ENCODE results near the gene ELOVL3. TPM values are rescaled to one million over a fixed set of nuclear protein-coding genes. Genes with fewer than 3 reads are reported as not detected.
"Not testable (repeated sequence)": the region's sequence is repeated elsewhere in the genome, so short reads cannot be mapped to it uniquely, and the experiment has no call there.

ELOVL3 gene
- total RNA-seq, 2 donors from 2014 or later = not detected

GRCh38 chr10:102202386-102202785 lies 23.7 kb upstream of the ELOVL3 start:
- DNase-seq (no peak), ATAC-seq (no peak)
- Mint-ChIP-seq H3K36me3 (ENCODE audit: low read depth) (peaks cover 3% of the 10 kb centered on the region), H3K27me3 (peaks cover 20% of the 10 kb centered on the region), H3K4me1 (no peaks in the 10 kb centered on the region), H3K27ac (no peak overlapping the region), H3K4me3 (no peak overlapping the region)
- H3K9me3 ChIP-seq (ENCODE audit: control insufficient read depth, low read length, poor library complexity, severe bottlenecking) = no peaks in the 10 kb centered on the region

GRCh38 chr10:102208311-102209035 lies 17.6 kb upstream of the ELOVL3 start:
- no peaks in the 10 kb centered on the region for H3K36me3 Mint-ChIP-seq (ENCODE audit: low read depth)
- ATAC-seq (no peak), DNase-seq (no peak)
- no peak overlapping the region for H3K27ac Mint-ChIP-seq
- no peak overlapping the region for H3K4me3 Mint-ChIP-seq
- no peaks in the 10 kb centered on the region for H3K4me1 Mint-ChIP-seq
- H3K27me3 Mint-ChIP-seq = peaks cover 2% of the 10 kb centered on the region
- no peaks in the 10 kb centered on the region for H3K9me3 ChIP-seq (ENCODE audit: control insufficient read depth, low read length, poor library complexity, severe bottlenecking)

GRCh38 chr10:102211615-102212299 lies 14.3 kb upstream of the ELOVL3 start:
- H3K4me3 Mint-ChIP-seq = no peak overlapping the region
- ATAC-seq (no peak), DNase-seq (no peak)
- no peaks in the 10 kb centered on the region for H3K36me3 Mint-ChIP-seq (ENCODE audit: low read depth)
- no peak overlapping the region for H3K27ac Mint-ChIP-seq
- H3K27me3 Mint-ChIP-seq = peaks cover 4% of the 10 kb centered on the region
- no peaks in the 10 kb centered on the region for H3K9me3 ChIP-seq (ENCODE audit: control insufficient read depth, low read length, poor library complexity, severe bottlenecking)
- no peaks in the 10 kb centered on the region for H3K4me1 Mint-ChIP-seq

- ATAC-seq; H3K4me3 Mint-ChIP-seq; H3K27me3 Mint-ChIP-seq; H3K9me3 ChIP-seq (ENCODE audit: control insufficient read depth, low read length, poor library complexity, severe bottlenecking); H3K4me1 Mint-ChIP-seq; H3K36me3 Mint-ChIP-seq (ENCODE audit: low read depth); DNase-seq; H3K27ac Mint-ChIP-seq: not testable (repeated sequence)
Measured at GRCh38 chr10:102213599-102213998, 12.5 kb upstream of the ELOVL3 start.

GRCh38 chr10:102219370-102219769 lies 6.7 kb upstream of the ELOVL3 start:
- no peaks in the 10 kb centered on the region for H3K9me3 ChIP-seq (ENCODE audit: control insufficient read depth, low read length, poor library complexity, severe bottlenecking)
- H3K27ac Mint-ChIP-seq = no peak overlapping the region
- no peak for ATAC-seq
- no peaks in the 10 kb centered on the region for H3K36me3 Mint-ChIP-seq (ENCODE audit: low read depth)
- no peak for DNase-seq
- peaks cover 2% of the 10 kb centered on the region for H3K4me1 Mint-ChIP-seq
- H3K27me3 Mint-ChIP-seq = peaks cover 13% of the 10 kb centered on the region
- H3K4me3 Mint-ChIP-seq = no peak overlapping the region

GRCh38 chr10:102220612-102221011 lies 5.5 kb upstream of the ELOVL3 start:
- H3K4me1 Mint-ChIP-seq = peaks cover 3% of the 10 kb centered on the region

GRCh38 chr10:102222797-102223196 lies 3.3 kb upstream of the ELOVL3 start:
- Mint-ChIP-seq H3K27ac (no peak overlapping the region), H3K27me3 (peaks cover 23% of the 10 kb centered on the region), H3K4me3 (no peak overlapping the region), H3K4me1 (peaks cover 18% of the 10 kb centered on the region), H3K36me3 (ENCODE audit: low read depth) (peaks cover 3% of the 10 kb centered on the region)
- ATAC-seq = no peak
- no peak for DNase-seq
- H3K9me3 ChIP-seq (ENCODE audit: control insufficient read depth, low read length, poor library complexity, severe bottlenecking) = no peaks in the 10 kb centered on the region

More at GRCh38 chr10:102220612-102221011, 5.5 kb upstream of the ELOVL3 start:
- ATAC-seq = no peak
- Mint-ChIP-seq H3K27me3 (peaks cover 13% of the 10 kb centered on the region), H3K36me3 (ENCODE audit: low read depth) (no peaks in the 10 kb centered on the region), H3K4me3 (no peak overlapping the region), H3K27ac (no peak overlapping the region)
- H3K9me3 ChIP-seq (ENCODE audit: control insufficient read depth, low read length, poor library complexity, severe bottlenecking) = no peaks in the 10 kb centered on the region
- DNase-seq = no peak

- no peaks in the 10 kb centered on the region for H3K9me3 ChIP-seq (ENCODE audit: control insufficient read depth, low read length, poor library complexity, severe bottlenecking)
- no peak for DNase-seq
- no peak for ATAC-seq
- H3K27ac Mint-ChIP-seq = peak overlapping the region; percentile 37
- peak overlapping the region; percentile 83 for H3K4me3 Mint-ChIP-seq
- peaks cover 4% of the 10 kb centered on the region for H3K36me3 Mint-ChIP-seq (ENCODE audit: low read depth)
- peaks cover 27% of the 10 kb centered on the region for H3K4me1 Mint-ChIP-seq
- H3K27me3 Mint-ChIP-seq = peaks cover 38% of the 10 kb centered on the region
Measured at GRCh38 chr10:102226542-102226870, 407 bp downstream of the ELOVL3 start.

- peaks cover 30% of the 10 kb centered on the region for H3K4me1 Mint-ChIP-seq
Measured at GRCh38 chr10:102227050-102227449, 951 bp downstream of the ELOVL3 start.

GRCh38 chr10:102229810-102230263 lies 3.7 kb downstream of the ELOVL3 start:
- Mint-ChIP-seq H3K4me3 (peak overlapping the region; percentile 88), H3K27ac (no peak overlapping the region), H3K4me1 (peaks cover 33% of the 10 kb centered on the region), H3K27me3 (peaks cover 47% of the 10 kb centered on the region), H3K36me3 (ENCODE audit: low read depth) (peaks cover 4% of the 10 kb centered on the region)
- DNase-seq (peak; percentile 75 to 87 (median 77)), ATAC-seq (peak; percentile 68)
- H3K9me3 ChIP-seq (ENCODE audit: control insufficient read depth, low read length, poor library complexity, severe bottlenecking) = no peaks in the 10 kb centered on the region

More at GRCh38 chr10:102227050-102227449, 951 bp downstream of the ELOVL3 start:
- H3K27me3 Mint-ChIP-seq = peaks cover 43% of the 10 kb centered on the region
- H3K9me3 ChIP-seq (ENCODE audit: control insufficient read depth, low read length, poor library complexity, severe bottlenecking) = no peaks in the 10 kb centered on the region
- peak overlapping the region; percentile 53 for H3K4me3 Mint-ChIP-seq
- H3K36me3 Mint-ChIP-seq (ENCODE audit: low read depth) = peaks cover 4% of the 10 kb centered on the region
- no peak overlapping the region for H3K27ac Mint-ChIP-seq
- DNase-seq (no peak), ATAC-seq (no peak)

GRCh38 chr10:102230264-102230860 lies 4.3 kb downstream of the ELOVL3 start:
- peak overlapping the region; percentile 88 for H3K4me3 Mint-ChIP-seq
- H3K36me3 Mint-ChIP-seq (ENCODE audit: low read depth) = peaks cover 4% of the 10 kb centered on the region
- peak in 2 of 3 donors; percentile 19 to 22 for DNase-seq
- H3K27me3 Mint-ChIP-seq = peaks cover 47% of the 10 kb centered on the region
- H3K9me3 ChIP-seq (ENCODE audit: control insufficient read depth, low read length, poor library complexity, severe bottlenecking) = no peaks in the 10 kb centered on the region
- no peak overlapping the region for H3K27ac Mint-ChIP-seq
- peak; percentile 18 for ATAC-seq
- H3K4me1 Mint-ChIP-seq = peaks cover 33% of the 10 kb centered on the region

- Mint-ChIP-seq H3K4me1 (peaks cover 28% of the 10 kb centered on the region), H3K27me3 (peaks cover 53% of the 10 kb centered on the region), H3K36me3 (ENCODE audit: low read depth) (peaks cover 4% of the 10 kb centered on the region), H3K4me3 (peak overlapping the region; percentile 88), H3K27ac (no peak overlapping the region)
- DNase-seq = peak; percentile 31 to 47 (median 35)
- peak; percentile 27 for ATAC-seq
- no peaks in the 10 kb centered on the region for H3K9me3 ChIP-seq (ENCODE audit: control insufficient read depth, low read length, poor library complexity, severe bottlenecking)
Measured at GRCh38 chr10:102230861-102231356, 4.8 kb downstream of the ELOVL3 start.

Data from T-helper 17 cell (primary cell).